HEK293T (cell line): ENCODE measurements around the gene KRTCAP2.

Source experiments
- HDGF ChIP-seq: fragments of 450-650 bp; IDR thresholded peaks from 2 replicates; pipeline ENCODE4 v1.6.1; 2017; ENCODE audit warnings: antibody characterized with exemption, borderline replicate concordance
- SP1 ChIP-seq: fragments of 450-650 bp; IDR thresholded peaks from 2 replicates; pipeline ENCODE4 v1.6.1; 2017

GRCh38 chr1:155169541-155169940 lies 3.6 kb downstream of the KRTCAP2 start:
- no peak for TF ChIP-seq SP1
- no peak for TF ChIP-seq HDGF
